Stimulated activated CD8-positive, alpha-beta memory T cell treated with anti-CD3 and anti-CD28 coated beads, Interleukin-12 subunit alpha, Interleukin-12 subunit beta, amount 100 ng/mL, for 24 hours (primary cell): ENCODE measurements around the gene CSMD2.

ENCODE experiments used
- DNase-seq: peaks from one replicate; pipeline ENCODE4 v3.0.0-alpha.2; 2020; ENCODE audit errors: extremely low read depth

The CSMD2 gene

DNA sequence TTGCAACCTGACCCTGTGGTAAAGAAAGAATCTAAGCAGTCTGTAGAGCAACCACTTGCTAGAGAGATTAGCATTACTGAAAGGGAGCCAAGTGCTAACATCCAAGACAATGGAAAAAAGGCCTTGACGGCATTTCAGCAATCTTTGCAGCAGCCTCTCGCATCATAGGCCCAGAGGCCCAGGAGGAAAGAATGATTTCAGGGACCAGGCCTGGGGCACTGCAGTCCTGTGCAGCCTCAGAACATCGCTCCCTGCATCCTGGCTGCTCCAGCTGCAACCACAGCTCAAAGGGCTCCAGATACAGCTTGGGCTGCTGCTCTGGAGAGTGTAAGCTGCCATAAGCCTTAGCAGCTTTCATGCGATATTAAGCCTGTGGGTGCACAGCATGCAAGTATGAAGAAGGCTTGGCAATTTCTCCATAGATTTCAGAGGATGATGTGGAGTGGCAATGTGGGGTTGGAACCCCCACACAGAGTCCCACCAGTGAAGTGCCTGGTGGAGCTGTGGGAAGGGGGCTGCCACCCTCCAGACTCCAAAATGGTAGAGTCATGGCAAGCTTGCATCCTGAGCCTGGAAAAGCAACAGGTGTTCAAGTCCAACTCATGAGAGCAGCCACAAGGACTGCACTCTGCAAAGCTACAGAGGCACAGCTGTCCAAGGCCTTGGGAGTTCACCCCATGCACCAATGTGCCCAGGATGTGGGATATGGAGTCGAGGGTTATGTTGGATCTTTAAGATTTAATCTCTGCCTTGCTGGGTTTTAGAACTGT is 411.8 kb downstream of the CSMD2 start:
- DNase-seq: no peak

- DNase-seq: no peak
Measured at GRCh38 chr1:33745942-33746341, 419.1 kb downstream of the CSMD2 start.

GRCh38 chr1:33743221-33743998 is 421.6 kb downstream of the CSMD2 start:
- no peak for DNase-seq

DNA sequence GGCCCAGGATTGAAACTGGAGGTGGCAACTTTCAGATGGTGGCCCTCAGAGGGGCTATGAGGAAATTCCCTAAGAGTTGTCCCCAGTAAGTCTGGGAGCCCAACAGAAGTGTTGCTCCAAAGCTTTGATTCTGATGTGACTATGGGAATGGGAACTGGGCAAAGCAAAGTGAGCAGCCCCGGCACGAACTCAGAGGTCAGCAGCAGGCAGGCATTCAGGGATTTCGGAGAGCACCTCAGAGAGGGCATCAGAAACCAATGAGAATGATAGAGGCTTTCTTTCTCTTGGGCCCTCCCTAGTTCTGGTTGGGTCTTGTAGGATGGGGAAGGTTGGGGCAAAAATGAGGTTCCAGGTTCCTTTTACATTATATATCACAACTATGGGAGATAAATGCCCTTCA is 422.4 kb downstream of the CSMD2 start:
- DNase-seq: no peak

GRCh38 chr1:33741749-33742148 is 423.3 kb downstream of the CSMD2 start:
- DNase-seq: no peak

DNA sequence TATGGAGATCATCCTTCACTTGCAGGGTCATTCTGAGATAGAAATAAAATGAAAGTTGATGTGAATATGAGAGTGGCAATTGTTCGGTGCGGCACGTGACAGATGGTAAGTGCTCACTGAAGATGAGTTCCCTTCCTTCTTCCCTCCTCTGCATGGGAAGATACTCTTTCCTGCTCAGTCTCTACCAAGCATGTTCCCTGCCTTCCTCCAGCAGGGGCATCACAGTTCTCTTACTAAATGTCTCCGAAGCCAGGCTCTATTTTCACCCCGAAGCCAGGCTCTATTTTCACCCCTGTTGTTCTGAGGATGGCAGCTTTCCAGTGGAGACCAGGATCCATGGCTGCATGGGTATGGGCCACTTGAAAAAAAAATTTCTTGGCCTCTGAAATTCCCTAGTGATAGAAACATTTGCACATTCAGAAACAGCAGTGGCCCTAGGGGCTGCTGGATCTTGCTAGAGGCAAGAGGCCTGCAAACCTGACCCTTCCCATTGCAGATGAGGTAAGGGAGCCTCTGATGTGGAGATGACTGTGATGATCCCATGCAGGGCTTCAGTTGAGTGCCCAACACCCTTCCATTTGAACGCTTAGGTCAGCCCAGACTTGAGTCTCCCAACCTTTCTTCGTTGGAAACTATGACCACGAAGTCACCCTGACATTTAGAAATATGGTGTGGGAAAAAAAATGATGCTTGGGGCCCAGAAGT is 424.8 kb downstream of the CSMD2 start:
- no peak for DNase-seq

- no peak for DNase-seq
Measured at GRCh38 chr1:33738976-33739375, 426.1 kb downstream of the CSMD2 start.

GRCh38 chr1:33738536-33738935 is 426.5 kb downstream of the CSMD2 start:
- DNase-seq: no peak

DNA sequence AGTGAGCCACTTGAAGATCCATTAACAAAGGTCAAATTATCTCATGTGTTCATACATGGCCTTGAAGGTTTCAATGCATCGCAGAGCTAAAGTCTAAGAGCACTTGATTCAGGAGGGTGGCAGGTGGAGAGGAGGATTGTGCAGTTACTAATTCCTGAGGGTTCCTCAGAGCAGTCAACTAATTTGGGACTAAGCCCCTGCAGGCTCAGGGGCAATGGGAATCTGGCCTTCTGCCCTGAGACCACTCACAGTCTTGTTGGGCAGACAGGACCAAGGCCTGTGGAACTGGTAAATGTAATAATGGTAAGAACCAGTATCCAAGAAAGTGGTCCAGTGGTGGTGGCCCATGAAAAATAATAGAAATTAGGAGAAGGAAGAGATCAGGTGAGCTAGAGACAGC is 428.5 kb downstream of the CSMD2 start:
- no peak for DNase-seq

- DNase-seq: no peak
Measured at GRCh38 chr1:33735624-33736023, 429.4 kb downstream of the CSMD2 start.

- DNase-seq: no peak
Measured at GRCh38 chr1:33727310-33727709, 437.7 kb downstream of the CSMD2 start.

- DNase-seq: no peak
Measured at GRCh38 chr1:33726274-33726804, 438.7 kb downstream of the CSMD2 start.

GRCh38 chr1:33725556-33726160 is 439.4 kb downstream of the CSMD2 start:
- DNase-seq: no peak

- no peak for DNase-seq
Measured at GRCh38 chr1:33725037-33725436, 440.0 kb downstream of the CSMD2 start.

GRCh38 chr1:33724348-33724747 is 440.7 kb downstream of the CSMD2 start:
- DNase-seq: no peak

- DNase-seq: no peak
Measured at GRCh38 chr1:33723251-33723650, 441.8 kb downstream of the CSMD2 start.

GRCh38 chr1:33721301-33721815 is 443.7 kb downstream of the CSMD2 start:
- DNase-seq: no peak

GRCh38 chr1:33719771-33720670 is 445.0 kb downstream of the CSMD2 start:
- no peak for DNase-seq

DNA sequence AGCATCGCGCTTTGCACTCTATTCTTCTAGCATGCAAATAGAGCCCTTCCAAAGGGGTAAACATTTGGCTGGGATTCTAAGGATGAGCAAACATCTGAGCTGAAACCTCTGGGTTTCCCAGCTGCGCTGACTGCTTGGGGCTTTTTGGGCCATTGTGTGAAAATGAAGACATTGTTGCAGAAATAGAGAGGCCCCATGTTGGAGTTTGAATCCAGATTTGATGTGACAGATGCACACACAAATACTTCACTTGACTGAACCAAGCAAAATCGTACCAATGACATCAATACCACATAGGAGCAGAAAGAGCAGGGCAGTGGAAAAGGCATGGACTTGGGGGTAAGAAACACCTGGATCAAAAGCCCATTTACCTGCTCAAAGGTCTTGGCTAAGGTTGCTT is 445.7 kb downstream of the CSMD2 start:
- DNase-seq: no peak

DNA sequence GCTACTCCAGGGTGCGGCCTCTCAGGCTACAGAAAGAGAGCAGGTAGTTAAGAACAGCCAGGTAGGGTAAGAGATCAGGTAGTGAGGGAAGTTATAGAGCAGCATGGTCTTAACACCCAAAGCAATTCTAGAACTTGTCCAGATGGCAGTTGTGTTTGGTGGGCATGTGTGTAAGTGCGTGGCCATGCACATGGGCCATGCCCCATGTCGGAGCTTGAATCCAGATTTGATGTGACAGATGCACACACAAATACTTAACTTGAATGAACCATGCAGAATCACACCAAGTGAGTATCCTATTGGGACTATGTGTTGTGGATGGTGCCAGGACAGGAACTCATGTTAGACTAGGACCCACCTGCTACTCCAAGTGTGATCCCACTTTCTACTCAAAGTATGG is 446.8 kb downstream of the CSMD2 start:
- DNase-seq: no peak
